ENCODE data around the gene GPR12.

Gene GPR12

GRCh38 chr13:26759907-26760831, at the start of gene GPR12:
TSS of gene GPR12 (minus strand) at chr13:26760786. CDS start at chr13:26759827, 959 bp downstream.
- peak; percentile 51 for DNase-seq (ENCODE audit: low spot score)

- no peak for DNase-seq (ENCODE audit: low spot score)
Measured at GRCh38 chr13:26810095-26810494, 49.5 kb upstream of the GPR12 start.

- no peak for DNase-seq (ENCODE audit: low spot score)
Measured at GRCh38 chr13:26806891-26807290, 46.3 kb upstream of the GPR12 start.

GRCh38 chr13:26787961-26788360, 27.4 kb upstream of the GPR12 start:
- DNase-seq (ENCODE audit: low spot score): no peak

- DNase-seq (ENCODE audit: low spot score): no peak
Measured at GRCh38 chr13:26786651-26787295, 26.2 kb upstream of the GPR12 start.

- no peak for DNase-seq (ENCODE audit: low spot score)
Measured at GRCh38 chr13:26785838-26786630, 25.4 kb upstream of the GPR12 start.

GRCh38 chr13:26784704-26785639, 24.4 kb upstream of the GPR12 start:
- no peak for DNase-seq (ENCODE audit: low spot score)

- no peak for DNase-seq (ENCODE audit: low spot score)
Measured at GRCh38 chr13:26780411-26780810, 19.8 kb upstream of the GPR12 start.

GRCh38 chr13:26779321-26779720, 18.7 kb upstream of the GPR12 start:
- no peak for DNase-seq (ENCODE audit: low spot score)

GRCh38 chr13:26772531-26772930, 11.9 kb upstream of the GPR12 start:
- DNase-seq (ENCODE audit: low spot score): no peak

- no peak for DNase-seq (ENCODE audit: low spot score)
Measured at GRCh38 chr13:26771796-26772195, 11.2 kb upstream of the GPR12 start.

- no peak for DNase-seq (ENCODE audit: low spot score)
Measured at GRCh38 chr13:26762745-26763345, 2.3 kb upstream of the GPR12 start.

- peak; percentile 35 for DNase-seq (ENCODE audit: low spot score)
Measured at GRCh38 chr13:26760832-26761582, 421 bp upstream of the GPR12 start.

GRCh38 chr13:26759249-26759906, 1.2 kb downstream of the GPR12 start:
- no peak for DNase-seq (ENCODE audit: low spot score)

- DNase-seq (ENCODE audit: low spot score): no peak
Measured at GRCh38 chr13:26758496-26759157, 2.0 kb downstream of the GPR12 start.

GRCh38 chr13:26756961-26757360, 3.6 kb downstream of the GPR12 start:
- no peak for DNase-seq (ENCODE audit: low spot score)

GRCh38 chr13:26752671-26753070, 7.9 kb downstream of the GPR12 start:
- no peak for DNase-seq (ENCODE audit: low spot score)

- no peak for DNase-seq (ENCODE audit: low spot score)
Measured at GRCh38 chr13:26749905-26750304, 10.7 kb downstream of the GPR12 start.

- no peak for DNase-seq (ENCODE audit: low spot score)
Measured at GRCh38 chr13:26749285-26749684, 11.3 kb downstream of the GPR12 start.

Measured in AG20443 (cell line).